IPS-18a (cell line): ENCODE measurements around the gene IL4R.
"Not testable (repeated sequence)": the region's sequence is repeated elsewhere in the genome, so short reads cannot be mapped to it uniquely, and the experiment has no call there.

Experiments used
- H3K27ac ChIP-seq: one replicate; pipeline ENCODE4 v1.5.1; 2013; ENCODE audit warnings: low read length
- H3K27me3 ChIP-seq: one replicate; pipeline ENCODE4 v1.6.1; 2013; ENCODE audit warnings: mild to moderate bottlenecking, low read length; ENCODE audit not compliant: control insufficient read depth, insufficient read depth
- H3K36me3 ChIP-seq: one replicate; pipeline ENCODE4 v1.6.1; 2013; ENCODE audit warnings: low read depth, low read length; ENCODE audit not compliant: control insufficient read depth
- H3K4me1 ChIP-seq: one replicate; pipeline ENCODE4 v1.6.1; 2013; ENCODE audit warnings: low read depth, low read length; ENCODE audit not compliant: control insufficient read depth
- H3K4me3 ChIP-seq: one replicate; pipeline ENCODE4 v1.5.1; 2013; ENCODE audit warnings: low read length
- H3K9ac ChIP-seq: one replicate; pipeline ENCODE4 v1.6.1; 2013; ENCODE audit warnings: mild to moderate bottlenecking, low read length, moderate library complexity
- H3K9me3 ChIP-seq: one replicate; pipeline ENCODE4 v1.6.1; 2013; ENCODE audit warnings: low read depth, low read length; ENCODE audit not compliant: control insufficient read depth

IL4R gene

GRCh38 chr16:27313422-27314160, at the start of gene IL4R:
Gene IL4R (plus strand): TSS chr16:27313974. CDS start chr16:27340204, 26,230 bp downstream.
- no peak within 1 kb of the TSS for H3K27ac ChIP-seq

DNA sequence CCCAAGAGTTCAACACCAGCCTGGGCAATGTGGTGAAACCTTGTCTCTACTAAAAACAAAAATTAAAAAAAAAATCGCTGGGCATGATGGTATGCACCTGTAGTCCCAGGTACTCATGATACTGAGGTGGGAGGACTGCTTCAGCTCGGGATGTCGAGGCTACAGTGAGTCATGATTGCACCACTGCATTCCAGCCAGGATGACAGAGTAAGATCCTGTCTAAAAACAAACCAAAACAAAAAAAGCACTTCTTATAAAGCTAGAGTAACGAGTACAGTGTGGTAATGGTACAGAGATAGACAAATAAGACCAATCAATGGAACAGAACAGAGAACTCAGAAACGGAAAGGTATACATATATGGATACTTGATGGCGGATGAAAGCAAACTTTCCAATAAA, 49.6 kb upstream of the IL4R start:
- H3K36me3 ChIP-seq, result no peaks in the 10 kb centered on the region
- H3K9me3 ChIP-seq, result no peaks in the 10 kb centered on the region
- H3K4me1 ChIP-seq, result peaks cover 2% of the 10 kb centered on the region
- H3K27ac ChIP-seq, result no peak overlapping the region
- no peak overlapping the region for H3K4me3 ChIP-seq
- no peaks in the 10 kb centered on the region for H3K27me3 ChIP-seq
- no peak overlapping the region for H3K9ac ChIP-seq

More at GRCh38 chr16:27313422-27314160, at the start of gene IL4R:
- H3K4me3 ChIP-seq, result peak within 1 kb of the TSS; percentile 82
- H3K9me3 ChIP-seq, result no peaks in the 10 kb centered on the region
- H3K4me1 ChIP-seq, result peaks cover 10% of the 10 kb centered on the region
- no peaks in the 10 kb centered on the region for H3K36me3 ChIP-seq
- peak within 1 kb of the TSS; percentile 56 for H3K9ac ChIP-seq
- H3K27me3 ChIP-seq, result peaks cover 6% of the 10 kb centered on the region

DNA sequence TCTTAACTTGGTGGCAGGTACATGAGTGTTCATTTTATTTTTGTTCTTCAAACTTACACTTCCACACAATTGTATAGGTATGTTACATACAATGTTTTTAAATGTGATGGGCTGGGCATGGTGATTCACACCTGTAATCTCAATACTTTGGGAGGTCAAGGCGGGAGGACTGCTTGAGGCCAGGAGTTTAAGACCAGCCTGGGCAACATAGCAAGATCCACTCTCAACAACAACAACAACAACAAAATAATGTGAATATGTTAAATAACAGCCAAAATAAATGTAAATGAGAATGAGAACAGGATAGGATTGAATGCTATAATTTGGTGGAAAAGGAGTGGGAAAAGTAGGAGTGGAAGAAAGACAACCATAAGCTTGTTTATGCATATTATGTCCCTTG, 47.8 kb upstream of the IL4R start:
- H3K9ac ChIP-seq, result no peak overlapping the region
- no peaks in the 10 kb centered on the region for H3K36me3 ChIP-seq
- H3K4me3 ChIP-seq, result no peak overlapping the region
- no peak overlapping the region for H3K27ac ChIP-seq
- H3K9me3 ChIP-seq, result no peaks in the 10 kb centered on the region
- no peaks in the 10 kb centered on the region for H3K4me1 ChIP-seq
- no peaks in the 10 kb centered on the region for H3K27me3 ChIP-seq

- Histone ChIP-seq H3K27me3 (no peaks in the 10 kb centered on the region), H3K36me3 (no peaks in the 10 kb centered on the region), H3K27ac (no peak overlapping the region), H3K9me3 (no peaks in the 10 kb centered on the region), H3K4me3 (no peak overlapping the region), H3K4me1 (peaks cover 8% of the 10 kb centered on the region), H3K9ac (no peak overlapping the region)
Observed at GRCh38 chr16:27267037-27267677, 46.6 kb upstream of the IL4R start.

GRCh38 chr16:27268376-27269299, 45.1 kb upstream of the IL4R start, which contains the start of gene NSMCE1:
Gene NSMCE1 (minus strand): TSS chr16:27268772. CDS start chr16:27257570, 11,202 bp downstream.
- peak within 1 kb of the TSS; percentile 61 for H3K4me3 ChIP-seq
- no peak within 1 kb of the TSS for H3K9ac ChIP-seq
- no peaks in the 10 kb centered on the region for H3K27me3 ChIP-seq
- H3K36me3 ChIP-seq, result no peaks in the 10 kb centered on the region
- peak within 1 kb of the TSS; percentile 22 for H3K27ac ChIP-seq
- H3K4me1 ChIP-seq, result peaks cover 8% of the 10 kb centered on the region
- H3K9me3 ChIP-seq, result no peaks in the 10 kb centered on the region

GRCh38 chr16:27269300-27270150, 44.2 kb upstream of the IL4R start:
- H3K9ac ChIP-seq, result no peak overlapping the region
- no peaks in the 10 kb centered on the region for H3K36me3 ChIP-seq
- H3K9me3 ChIP-seq, result no peaks in the 10 kb centered on the region
- no peak overlapping the region for H3K27ac ChIP-seq
- H3K27me3 ChIP-seq, result no peaks in the 10 kb centered on the region
- peak overlapping the region; percentile 61 for H3K4me3 ChIP-seq
- H3K4me1 ChIP-seq, result peaks cover 8% of the 10 kb centered on the region

- H3K27me3 ChIP-seq, result no peaks in the 10 kb centered on the region
- no peaks in the 10 kb centered on the region for H3K36me3 ChIP-seq
- H3K9me3 ChIP-seq, result no peaks in the 10 kb centered on the region
- no peak overlapping the region for H3K9ac ChIP-seq
- H3K4me1 ChIP-seq, result peaks cover 8% of the 10 kb centered on the region
- H3K4me3 ChIP-seq, result no peak overlapping the region
- H3K27ac ChIP-seq, result no peak overlapping the region
Observed at GRCh38 chr16:27270349-27270748, 43.4 kb upstream of the IL4R start.

- Histone ChIP-seq H3K4me3 (no peak overlapping the region), H3K36me3 (no peaks in the 10 kb centered on the region), H3K27ac (no peak overlapping the region), H3K9ac (no peak overlapping the region), H3K4me1 (peaks cover 8% of the 10 kb centered on the region), H3K9me3 (no peaks in the 10 kb centered on the region), H3K27me3 (no peaks in the 10 kb centered on the region)
Observed at GRCh38 chr16:27272076-27272475, 41.7 kb upstream of the IL4R start.

DNA sequence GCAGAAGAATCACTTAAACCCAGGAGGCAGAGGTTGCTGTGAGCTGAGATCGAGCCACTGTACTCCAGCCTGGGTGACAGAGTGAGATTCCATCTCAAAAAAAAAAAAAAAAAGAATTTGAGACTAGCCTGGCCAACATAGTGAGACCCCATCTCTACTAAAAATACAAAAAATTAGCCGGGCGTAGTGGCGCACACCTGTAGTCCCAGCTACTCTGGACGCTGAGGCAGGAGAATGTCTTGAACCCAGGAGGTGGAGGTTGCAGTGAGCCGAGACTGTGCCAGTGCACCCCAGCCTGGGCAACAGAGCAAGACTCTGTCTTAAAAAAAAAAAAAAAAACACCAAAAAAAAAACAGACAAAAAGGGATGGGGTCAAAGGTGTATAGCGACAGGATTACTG, 41.1 kb upstream of the IL4R start:
- not testable (repeated sequence) for H3K4me1 ChIP-seq, H3K4me3 ChIP-seq, H3K9ac ChIP-seq, H3K9me3 ChIP-seq, H3K27me3 ChIP-seq, H3K27ac ChIP-seq, H3K36me3 ChIP-seq

DNA sequence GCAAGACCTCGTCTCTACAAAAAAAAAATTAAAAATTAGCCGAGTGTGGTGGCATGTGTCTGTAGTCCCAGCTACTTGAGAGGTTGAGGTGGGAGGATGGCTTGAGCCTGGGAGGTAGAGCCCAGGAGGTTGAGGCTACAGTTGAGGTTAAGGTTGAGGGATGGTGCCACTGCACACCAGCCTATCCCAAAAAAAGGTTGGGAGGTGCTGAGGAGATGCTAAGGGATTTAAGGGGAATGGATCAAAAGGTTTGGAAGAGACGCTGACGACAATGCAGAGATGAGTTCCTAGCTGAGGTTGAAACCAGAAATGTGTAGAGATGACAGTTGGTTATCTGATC, 40.5 kb upstream of the IL4R start:
- H3K4me3 ChIP-seq, result no peak overlapping the region
- H3K36me3 ChIP-seq, result no peaks in the 10 kb centered on the region
- peaks cover 8% of the 10 kb centered on the region for H3K4me1 ChIP-seq
- no peak overlapping the region for H3K9ac ChIP-seq
- no peaks in the 10 kb centered on the region for H3K27me3 ChIP-seq
- no peak overlapping the region for H3K27ac ChIP-seq
- no peaks in the 10 kb centered on the region for H3K9me3 ChIP-seq
